ENCODE data around the gene NR1D2.
"Not testable (repeated sequence)": the region's sequence is repeated elsewhere in the genome, so short reads cannot be mapped to it uniquely, and the experiment has no call there.

NR1D2 gene

DNA sequence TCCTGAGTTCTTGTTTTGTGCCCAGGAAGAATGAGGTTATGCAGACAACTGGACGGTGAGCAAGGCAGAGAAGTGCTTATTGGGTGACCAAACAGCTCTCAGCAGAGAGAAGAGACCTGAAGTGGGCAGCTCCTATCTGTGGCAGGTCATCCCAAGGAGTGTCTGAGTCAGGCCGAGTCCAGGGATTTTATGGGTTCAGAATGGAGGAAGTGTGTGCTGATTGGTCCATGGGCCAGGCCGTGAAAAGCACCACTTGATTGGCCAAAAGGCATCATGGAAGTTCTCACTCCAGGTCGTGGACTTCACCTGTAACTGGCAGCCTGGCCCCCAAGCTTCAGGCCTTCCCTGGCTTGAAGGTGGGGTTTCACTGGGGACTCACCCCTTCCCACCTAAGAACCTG is 74.5 kb downstream of the NR1D2 start:
- TF ChIP-seq, protein P1, sequence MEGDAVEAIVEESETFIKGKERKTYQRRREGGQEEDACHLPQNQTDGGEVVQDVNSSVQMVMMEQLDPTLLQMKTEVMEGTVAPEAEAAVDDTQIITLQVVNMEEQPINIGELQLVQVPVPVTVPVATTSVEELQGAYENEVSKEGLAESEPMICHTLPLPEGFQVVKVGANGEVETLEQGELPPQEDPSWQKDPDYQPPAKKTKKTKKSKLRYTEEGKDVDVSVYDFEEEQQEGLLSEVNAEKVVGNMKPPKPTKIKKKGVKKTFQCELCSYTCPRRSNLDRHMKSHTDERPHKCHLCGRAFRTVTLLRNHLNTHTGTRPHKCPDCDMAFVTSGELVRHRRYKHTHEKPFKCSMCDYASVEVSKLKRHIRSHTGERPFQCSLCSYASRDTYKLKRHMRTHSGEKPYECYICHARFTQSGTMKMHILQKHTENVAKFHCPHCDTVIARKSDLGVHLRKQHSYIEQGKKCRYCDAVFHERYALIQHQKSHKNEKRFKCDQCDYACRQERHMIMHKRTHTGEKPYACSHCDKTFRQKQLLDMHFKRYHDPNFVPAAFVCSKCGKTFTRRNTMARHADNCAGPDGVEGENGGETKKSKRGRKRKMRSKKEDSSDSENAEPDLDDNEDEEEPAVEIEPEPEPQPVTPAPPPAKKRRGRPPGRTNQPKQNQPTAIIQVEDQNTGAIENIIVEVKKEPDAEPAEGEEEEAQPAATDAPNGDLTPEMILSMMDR (IDR thresholded peaks at IDR 0.05), result no peak
- H3K27me3 ChIP-seq, result no peaks in the 10 kb centered on the region
- no peaks in the 10 kb centered on the region for H3K9me3 ChIP-seq
- no peak for DNase-seq
- no peak overlapping the region for H3K4me3 ChIP-seq
- intact Hi-C loops (cut with DNase I; ENCODE audit: low total_unique reads), result no loop called here
- H3K27ac ChIP-seq, result no peak overlapping the region
- H3K4me1 ChIP-seq, result peaks cover 0 to 15% (median 3%) of the 10 kb centered on the region in 4 donors
- no peaks in the 10 kb centered on the region for H3K36me3 ChIP-seq

DNA sequence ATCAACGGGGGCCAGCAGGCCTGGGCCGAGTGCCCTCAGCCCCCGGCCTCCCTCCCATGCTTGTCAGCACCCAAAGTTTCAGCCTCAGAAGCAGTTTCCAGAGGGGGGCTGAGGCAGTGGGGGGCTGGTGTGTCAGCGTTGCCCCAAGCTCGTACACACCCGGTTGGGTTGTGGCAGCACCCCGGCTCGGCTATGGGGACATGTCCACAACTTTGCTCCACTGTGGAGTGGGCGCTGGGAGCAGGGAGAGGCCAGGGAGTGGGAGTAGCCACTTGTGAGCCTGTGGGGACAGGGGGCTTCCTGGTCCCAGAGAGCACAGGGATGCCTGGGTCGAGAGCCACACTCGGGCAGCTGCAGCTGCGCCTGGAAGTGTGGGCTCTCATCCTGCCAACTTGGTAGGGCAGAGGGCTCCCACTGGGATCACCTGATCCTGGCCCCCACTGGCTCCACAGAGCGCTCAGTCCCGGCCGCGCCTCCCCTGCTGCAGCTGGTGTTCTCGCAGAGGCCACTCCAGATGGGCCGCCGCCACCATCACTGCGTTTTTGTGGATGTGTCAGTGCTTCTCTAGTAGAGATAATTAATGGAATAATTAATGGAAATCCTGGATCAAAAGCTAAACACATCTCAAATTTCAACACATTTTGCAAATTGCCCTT is 75.1 kb downstream of the NR1D2 start:
- no peaks in the 10 kb centered on the region for H3K27me3 ChIP-seq
- intact Hi-C loops (cut with DNase I; ENCODE audit: low total_unique reads), result no loop called here

DNA sequence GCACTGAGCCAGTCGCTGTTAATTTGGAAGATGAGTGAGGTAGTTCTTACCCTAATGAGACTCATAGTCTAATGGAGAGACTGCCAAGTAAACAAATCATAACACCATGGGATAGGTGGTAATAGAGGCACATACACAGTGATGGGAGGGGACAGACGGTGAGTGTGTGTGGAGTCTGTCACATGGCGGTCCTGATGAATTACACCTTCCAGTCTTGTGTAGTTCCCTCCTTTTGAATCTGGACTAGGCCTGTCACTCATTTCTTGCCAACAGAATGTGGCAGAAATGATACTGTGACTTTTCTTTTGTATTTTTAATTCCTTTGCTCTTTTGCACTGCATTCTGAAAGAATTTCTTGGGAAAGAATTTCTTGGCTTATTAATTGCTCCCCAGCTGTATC is 78.1 kb downstream of the NR1D2 start:
- H3K4me3 ChIP-seq, result no peak overlapping the region
- no peaks in the 10 kb centered on the region for H3K9me3 ChIP-seq
- H3K27ac ChIP-seq, result no peak overlapping the region
- H3K36me3 ChIP-seq, result no peaks in the 10 kb centered on the region
- no peaks in the 10 kb centered on the region for H3K4me1 ChIP-seq
- H3K27me3 ChIP-seq, result no peaks in the 10 kb centered on the region
- intact Hi-C loops (cut with DNase I; ENCODE audit: low total_unique reads), result no loop called here
- no peak for DNase-seq
- TF ChIP-seq, protein P1 (IDR thresholded peaks at IDR 0.05), result no peak

More for the DNA sequence above, 75.1 kb downstream of the NR1D2 start:
- no peak overlapping the region for H3K4me3 ChIP-seq
- no peak overlapping the region for H3K27ac ChIP-seq
- H3K9me3 ChIP-seq, result no peaks in the 10 kb centered on the region
- DNase-seq, result no peak
- H3K4me1 ChIP-seq, result peaks cover 0 to 15% (median 3%) of the 10 kb centered on the region in 4 donors
- H3K36me3 ChIP-seq, result no peaks in the 10 kb centered on the region
- TF ChIP-seq, protein P1 (IDR thresholded peaks at IDR 0.05), result no peak

DNA sequence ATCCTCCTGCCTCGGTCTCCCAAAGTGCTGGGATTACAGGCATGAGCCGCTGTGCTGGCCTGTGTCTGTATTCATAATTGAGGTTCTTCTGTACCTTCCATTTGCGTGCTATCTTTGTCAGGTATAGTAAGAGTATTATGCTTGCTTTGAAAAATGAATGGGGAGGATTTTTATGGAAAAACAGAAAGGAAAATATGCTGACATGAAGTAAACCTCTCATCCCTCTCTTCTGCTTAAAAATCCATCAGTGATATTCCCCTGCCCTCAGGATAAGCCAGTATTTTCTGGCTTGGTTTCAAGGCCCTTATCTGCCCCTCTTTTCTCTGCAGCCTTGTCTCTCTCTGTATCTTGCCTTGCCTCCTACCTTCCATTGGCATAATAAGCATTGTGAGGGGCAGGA is 80.7 kb downstream of the NR1D2 start:
- Histone ChIP-seq H3K27me3 (no peaks in the 10 kb centered on the region), H3K27ac (no peak overlapping the region), H3K4me3 (no peak overlapping the region), H3K36me3 (no peaks in the 10 kb centered on the region), H3K9me3 (no peaks in the 10 kb centered on the region), H3K4me1 (no peaks in the 10 kb centered on the region)
- no peak for DNase-seq
- intact Hi-C loops (cut with DNase I; ENCODE audit: low total_unique reads), result no loop called here
- TF ChIP-seq, protein P1 (IDR thresholded peaks at IDR 0.05), result no peak

DNA sequence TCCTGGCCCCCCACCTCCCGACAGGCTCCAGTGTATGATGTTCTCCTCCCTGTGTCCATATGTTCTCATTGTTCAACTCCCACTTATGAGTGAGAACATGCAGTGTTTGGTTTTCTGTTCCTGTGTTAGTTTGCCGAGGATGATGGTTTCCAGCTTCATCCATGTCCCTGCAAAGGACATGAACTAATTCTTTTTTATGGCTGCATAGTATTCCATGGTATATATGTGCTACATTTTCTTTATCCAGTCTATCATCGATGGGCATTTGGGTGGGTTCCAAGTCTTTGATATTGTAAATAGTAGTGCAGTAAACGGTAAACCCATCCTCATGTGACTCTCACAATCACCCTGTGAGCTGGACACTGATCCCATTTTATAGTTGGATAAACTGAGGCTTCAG is 81.6 kb downstream of the NR1D2 start:
- H3K36me3 ChIP-seq; H3K27me3 ChIP-seq; H3K9me3 ChIP-seq; H3K4me1 ChIP-seq; H3K27ac ChIP-seq; DNase-seq; H3K4me3 ChIP-seq; intact Hi-C loops (cut with DNase I; ENCODE audit: low total_unique reads): not testable (repeated sequence)

DNA sequence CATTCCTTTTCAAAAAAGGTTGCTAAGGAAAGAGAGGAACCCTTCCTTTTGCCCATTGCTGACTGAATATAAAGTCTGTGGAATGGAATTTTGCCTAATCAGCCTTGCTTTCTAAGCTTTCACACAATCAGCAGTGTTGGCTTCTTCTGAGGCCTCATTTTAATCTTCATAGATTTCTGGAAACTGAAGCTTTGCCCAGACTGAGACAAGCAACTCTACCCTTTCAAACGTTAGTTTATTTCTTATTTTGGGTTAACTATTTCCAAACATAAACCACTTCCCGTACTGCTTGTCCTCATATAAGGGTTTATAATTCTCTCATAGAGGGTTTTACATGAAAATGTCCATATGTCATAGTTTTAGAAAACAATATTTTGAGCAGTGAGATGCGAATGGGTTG is 82.9 kb downstream of the NR1D2 start:
- H3K4me1 ChIP-seq, result no peaks in the 10 kb centered on the region
- no peak overlapping the region for H3K4me3 ChIP-seq
- H3K27ac ChIP-seq, result peak overlapping the region in 1 of 2 donors; percentile 16
- no peaks in the 10 kb centered on the region for H3K9me3 ChIP-seq
- intact Hi-C loops (cut with DNase I; ENCODE audit: low total_unique reads), result no loop called here
- no peak for DNase-seq
- H3K27me3 ChIP-seq, result no peaks in the 10 kb centered on the region
- TF ChIP-seq, protein P1 (IDR thresholded peaks at IDR 0.05), result no peak
- no peaks in the 10 kb centered on the region for H3K36me3 ChIP-seq

Measured in tibial artery (tissue), 4 donors.